Neural cell (in vitro differentiated cells): ENCODE measurements around the gene FETUB. TPM values are rescaled to one million over a fixed set of nuclear protein-coding genes. Genes with fewer than 3 reads are reported as not detected.
"Not testable (repeated sequence)": the region's sequence is repeated elsewhere in the genome, so short reads cannot be mapped to it uniquely, and the experiment has no call there.

Source experiments
- H2AFZ ChIP-seq: fragments of 200-600, 300-800 bp; sonication (generic), shearing (Covaris generic); 2 replicates; pipeline ENCODE4 v1.6.0; 2014; ENCODE audit warnings: low read depth, mild to moderate bottlenecking, antibody characterized with exemption, low read length, moderate library complexity
- H3F3A ChIP-seq: fragments of 200-600 bp; shearing (Covaris generic); 2 replicates; pipeline ENCODE4 v1.6.1; 2016; ENCODE audit warnings: mild to moderate bottlenecking, moderate library complexity, mixed read lengths, antibody characterized with exemption, low read length; ENCODE audit not compliant: insufficient read depth, poor library complexity, severe bottlenecking
- H3K27ac ChIP-seq: fragments of 200-600, 300-800 bp; sonication (generic), shearing (Covaris generic); 2 replicates; pipeline ENCODE4 v1.5.1; 2014; ENCODE audit warnings: mild to moderate bottlenecking, low read length, moderate library complexity
- H3K27me3 ChIP-seq: fragments of 300-800, 200-600 bp; sonication (generic), shearing (Covaris generic); 2 replicates; pipeline ENCODE4 v1.6.0; 2014; ENCODE audit warnings: mild to moderate bottlenecking, low read depth, low read length, moderate library complexity; ENCODE audit not compliant: insufficient read depth
- H3K36me3 ChIP-seq: fragments of 300-800, 200-600 bp; sonication (generic), shearing (Covaris generic); 2 replicates; pipeline ENCODE4 v1.5.1; 2014; ENCODE audit warnings: mild to moderate bottlenecking, antibody characterized with exemption, low read length, moderate library complexity; ENCODE audit not compliant: insufficient read depth
- H3K4me2 ChIP-seq: fragments of 300-800, 200-600 bp; sonication (generic), shearing (Covaris generic); 2 replicates; pipeline ENCODE4 v1.6.0; 2014; ENCODE audit warnings: mild to moderate bottlenecking, low read length
- H3K4me3 ChIP-seq: fragments of 300-800, 200-600 bp; sonication (generic), shearing (Covaris generic); 2 replicates; pipeline ENCODE4 v1.5.1; 2014; ENCODE audit warnings: mild to moderate bottlenecking, low read length, moderate library complexity
- H3K79me2 ChIP-seq: fragments of 200-600 bp; shearing (Covaris generic); replicated peaks from 2 replicates; pipeline ENCODE4 v1.6.0; 2014; ENCODE audit warnings: mild to moderate bottlenecking, low read length, moderate library complexity; ENCODE audit not compliant: insufficient read depth
- H3K9ac ChIP-seq: fragments of 300-800, 200-600 bp; sonication (generic), shearing (Covaris generic); 2 replicates; pipeline ENCODE4 v1.6.1; 2016; ENCODE audit warnings: mild to moderate bottlenecking, low read length, mixed read lengths
- H3K9me2 ChIP-seq: fragments of 200-600 bp; shearing (Covaris generic); 2 replicates; pipeline ENCODE4 v1.6.1; 2016; ENCODE audit warnings: mild to moderate bottlenecking, low read length, mixed read lengths; ENCODE audit not compliant: insufficient read depth
- H3K9me3 ChIP-seq: fragments of 200-600, 300-800 bp; sonication (generic), shearing (Covaris generic); 2 replicates; pipeline ENCODE4 v1.6.1; 2016; ENCODE audit warnings: mild to moderate bottlenecking, mixed run types, low read length, moderate library complexity, mixed read lengths
- H4K20me1 ChIP-seq: fragments of 200-600 bp; shearing (Covaris generic); 2 replicates; pipeline ENCODE4 v1.6.1; 2016; ENCODE audit warnings: mild to moderate bottlenecking, mixed run types; ENCODE audit not compliant: insufficient read depth
- POLR2AphosphoS5 ChIP-seq: IDR thresholded peaks from 2 replicates; pipeline ENCODE4 v1.6.1; 2012
- polyA plus RNA-seq: library from polyadenylated mRNA; depleted of rRNA; stranded (reverse); fragments of >200 nt; gene quantifications from 2 replicates; pipeline ENCODE4 v1.2.3, GENCODE V29; 2014
- small RNA-seq, 3 experiments: library from RNA; depleted of rRNA; stranded (forward); fragments of <200 nt; gene quantifications; one replicate each; pipeline ENCODE3, GENCODE V24; 2012

FETUB gene
- polyA plus RNA-seq, 1 donor from 2014 or later, result not detected

GRCh38 chr3:186700267-186700666 is 60.1 kb downstream of the FETUB start:
- no peak for TF ChIP-seq POLR2AphosphoS5
- no peaks in the 10 kb centered on the region for H3K9me3 ChIP-seq
- H3K79me2 ChIP-seq, result no peaks in the 10 kb centered on the region
- no peak overlapping the region for H3K4me3 ChIP-seq
- no peak overlapping the region for H2AFZ ChIP-seq
- no peak overlapping the region for H3K4me2 ChIP-seq
- no peaks in the 10 kb centered on the region for H4K20me1 ChIP-seq
- no peaks in the 10 kb centered on the region for H3K27me3 ChIP-seq
- no peaks in the 10 kb centered on the region for H3F3A ChIP-seq
- H3K27ac ChIP-seq, result no peak overlapping the region
- H3K9ac ChIP-seq, result no peak overlapping the region
- H3K36me3 ChIP-seq, result no peaks in the 10 kb centered on the region
- H3K9me2 ChIP-seq, result no peaks in the 10 kb centered on the region

DNA sequence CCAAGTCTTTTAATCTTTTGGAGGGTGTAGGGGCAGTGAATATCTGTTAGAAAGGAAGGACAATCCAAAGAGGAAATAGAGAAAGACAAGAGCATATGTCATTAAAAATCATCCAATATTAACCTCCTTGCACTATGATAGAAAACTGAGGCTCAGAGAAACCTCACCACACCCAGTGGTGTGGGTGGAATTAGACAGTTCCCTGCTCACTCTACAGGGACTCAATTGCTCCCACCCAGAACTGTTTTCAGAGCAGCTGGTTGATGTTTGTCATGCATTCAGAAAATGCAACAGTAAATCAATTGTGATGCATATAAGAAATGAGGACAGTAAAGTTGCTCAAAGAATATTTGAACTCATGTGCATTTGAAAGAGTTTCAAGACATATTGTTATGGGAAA is 62.3 kb downstream of the FETUB start:
- not testable (repeated sequence) for H4K20me1 ChIP-seq, H3K4me3 ChIP-seq, H3K4me2 ChIP-seq, H3K79me2 ChIP-seq, H3K9me2 ChIP-seq, H3K27ac ChIP-seq, H2AFZ ChIP-seq, H3K9ac ChIP-seq, H3K36me3 ChIP-seq, H3F3A ChIP-seq, H3K27me3 ChIP-seq, H3K9me3 ChIP-seq

Small RNA genes lying within 50 kb of the gene (small RNA-seq; reads per million reads assigned to genes)
- 0 reads per million in 3 experiments for gene RF00017

Other genes with a start within 250 kb of the FETUB start
- 6.7 and 7.7 TPM in 2 replicates for gene CRYGS, start 96.0 kb upstream of the FETUB start, polyA plus RNA-seq
- gene TBCCD1, start 73.1 kb upstream of the FETUB start, polyA plus RNA-seq, result 11.6 and 13.4 TPM in 2 replicates
- 100.0 and 108 TPM in 2 replicates for gene DNAJB11, start 69.7 kb upstream of the FETUB start, polyA plus RNA-seq
- 0.40 and 1.1 TPM in 2 replicates for gene AHSG, start 27.3 kb upstream of the FETUB start, polyA plus RNA-seq
- gene HRG, start 25.6 kb downstream of the FETUB start, polyA plus RNA-seq, result not detected in 2 replicates
- gene KNG1, start 77.0 kb downstream of the FETUB start, polyA plus RNA-seq, result not detected in 2 replicates
- 2,975 and 3,298 TPM in 2 replicates for gene EIF4A2, start 143.2 kb downstream of the FETUB start, polyA plus RNA-seq
- 85.2 and 91.1 TPM in 2 replicates for gene RFC4, start 166.1 kb downstream of the FETUB start, polyA plus RNA-seq
- not detected in 2 replicates for gene ADIPOQ, start 202.3 kb downstream of the FETUB start, polyA plus RNA-seq